ENCODE data around the gene OPTC.

OPTC gene

GRCh38 chr1:203506858-203507626 is 13.1 kb downstream of the OPTC start:
- no peaks in the 10 kb centered on the region for H3K36me3 ChIP-seq
- H3K4me1 ChIP-seq, result peaks cover 0 to 31% (median 14%) of the 10 kb centered on the region in 4 donors
- TF ChIP-seq CTCF (IDR thresholded peaks at IDR 0.05), result no peak
- DNase-seq, result no peak
- no peaks in the 10 kb centered on the region for H3K9me3 ChIP-seq
- intact Hi-C loops (cut with DNase I; ENCODE audit: low total_unique reads), result no loop called here
- H3K27ac ChIP-seq, result peak overlapping the region in 1 of 2 donors; percentile 44
- no peak overlapping the region for H3K4me3 ChIP-seq
- no peaks in the 10 kb centered on the region for H3K27me3 ChIP-seq

- peaks cover 0 to 38% (median 20%) of the 10 kb centered on the region in 4 donors for H3K4me1 ChIP-seq
- no peak for TF ChIP-seq CTCF (IDR thresholded peaks at IDR 0.05)
- no peaks in the 10 kb centered on the region for H3K27me3 ChIP-seq
- H3K9me3 ChIP-seq, result no peaks in the 10 kb centered on the region
- H3K36me3 ChIP-seq, result no peaks in the 10 kb centered on the region
- H3K27ac ChIP-seq, result peak overlapping the region in 1 of 2 donors; percentile 44
- no peak for DNase-seq
- intact Hi-C loops (cut with DNase I; ENCODE audit: low total_unique reads), result no loop called here
- no peak overlapping the region for H3K4me3 ChIP-seq
These were observed 13.8 kb downstream of the OPTC start for GRCh38 chr1:203507759-203508158.

GRCh38 chr1:203508463-203509073 is 14.6 kb downstream of the OPTC start:
- Histone ChIP-seq H3K36me3 (no peaks in the 10 kb centered on the region), H3K27me3 (no peaks in the 10 kb centered on the region), H3K9me3 (no peaks in the 10 kb centered on the region), H3K27ac (peak overlapping the region in 1 of 2 donors; percentile 44), H3K4me1 (peaks cover 0 to 46% (median 28%) of the 10 kb centered on the region in 4 donors), H3K4me3 (no peak overlapping the region)
- no peak for DNase-seq
- TF ChIP-seq CTCF (IDR thresholded peaks at IDR 0.05), result no peak
- intact Hi-C loops (cut with DNase I; ENCODE audit: low total_unique reads), result no loop called here

GRCh38 chr1:203509135-203509534 is 15.2 kb downstream of the OPTC start:
- Histone ChIP-seq H3K27me3 (no peaks in the 10 kb centered on the region), H3K4me1 (peaks cover 0 to 50% (median 29%) of the 10 kb centered on the region in 4 donors), H3K36me3 (no peaks in the 10 kb centered on the region), H3K9me3 (no peaks in the 10 kb centered on the region), H3K27ac (peak overlapping the region in 1 of 2 donors; percentile 38), H3K4me3 (no peak overlapping the region)
- no peak for TF ChIP-seq CTCF (IDR thresholded peaks at IDR 0.05)
- no peak for DNase-seq
- intact Hi-C loops (cut with DNase I; ENCODE audit: low total_unique reads), result no loop called here

- peaks cover 0 to 46% (median 25%) of the 10 kb centered on the region in 4 donors for H3K4me1 ChIP-seq
- intact Hi-C loops (cut with DNase I; ENCODE audit: low total_unique reads), result no loop called here
- no peak for TF ChIP-seq CTCF (IDR thresholded peaks at IDR 0.05)
- no peak for DNase-seq
- no peaks in the 10 kb centered on the region for H3K27me3 ChIP-seq
- H3K9me3 ChIP-seq, result no peaks in the 10 kb centered on the region
- H3K27ac ChIP-seq, result no peak overlapping the region
- no peak overlapping the region for H3K4me3 ChIP-seq
- no peaks in the 10 kb centered on the region for H3K36me3 ChIP-seq
These were observed 17.6 kb downstream of the OPTC start for GRCh38 chr1:203511513-203511912.

Measured in tibial artery (tissue), 4 donors.